WTC11 (cell line): ENCODE results near the gene TLNRD1. TPM values are rescaled to one million over a fixed set of nuclear protein-coding genes. Genes with fewer than 3 reads are reported as not detected.
A peak's percentile ranks its signal among the peaks of the same experiment; 100 is the strongest.

Experiments used
- ATAC-seq: fragments of 200-7000 bp; cut with Tn5 transposase; 2 replicates; pipeline ENCODE4 v1.10.0; 2021; ENCODE audit warnings: mild to moderate bottlenecking, moderate library complexity
- Bru-seq: library from RNA; stranded (reverse); fragments of 400-500 nt; gene quantifications from one replicate; lab custom pipeline; 2021; lab: Mats Ljungman, UMichigan
- CTCF ChIA-PET: fragments of 300-600 bp; sonication (Branson Sonifier 250); formaldehyde crosslinking; loops from one replicate; lab custom pipeline; 2021; ENCODE audit warnings: antibody characterized with exemption; lab: Charles Lee
- POLR2A ChIA-PET: fragments of 350-600 bp; sonication (Branson Sonifier 250); formaldehyde crosslinking; loops from one replicate; lab custom pipeline; 2021; ENCODE audit warnings: antibody characterized with exemption; lab: Charles Lee
- DNase-seq: peaks from one replicate; pipeline ENCODE4 v3.0.0; 2021; ENCODE audit warnings: low spot score
- H3K27ac Mint-ChIP-seq: 2 replicates; pipeline ENCODE4 v1.8.0; 2021; ENCODE audit warnings: mixed read lengths
- H3K27me3 Mint-ChIP-seq: 2 replicates; pipeline ENCODE4 v1.8.0; 2021; ENCODE audit warnings: low read depth, mild to moderate bottlenecking, moderate library complexity, mixed read lengths
- H3K36me3 Mint-ChIP-seq: 2 replicates; pipeline ENCODE4 v1.8.0; 2021; ENCODE audit warnings: mixed read lengths
- H3K4me1 Mint-ChIP-seq: 2 replicates; pipeline ENCODE4 v1.8.0; 2022; ENCODE audit warnings: mixed read lengths
- H3K4me3 Mint-ChIP-seq: 2 replicates; pipeline ENCODE4 v1.8.0; 2021; ENCODE audit warnings: mild to moderate bottlenecking, moderate library complexity, mixed read lengths
- H3K9me3 Mint-ChIP-seq: 2 replicates; pipeline ENCODE4 v1.8.0; 2021; ENCODE audit warnings: mixed read lengths
- ATF1 ChIP-seq: sonication (generic); formaldehyde crosslinking; IDR thresholded peaks from 2 replicates; pipeline ENCODE4 v1.8.1; 2023; ENCODE audit warnings: mild to moderate bottlenecking, moderate library complexity, missing genetic modification reagents
- ATF2 ChIP-seq: sonication (generic); formaldehyde crosslinking; IDR thresholded peaks from 2 replicates; pipeline ENCODE4 v1.8.1; 2022; ENCODE audit warnings: low read depth, missing genetic modification reagents, borderline replicate concordance
- ELF4 ChIP-seq: sonication (generic); formaldehyde crosslinking; IDR thresholded peaks from 2 replicates; pipeline ENCODE4 v1.8.1; 2022; ENCODE audit warnings: low read depth, mild to moderate bottlenecking, moderate library complexity, missing genetic modification reagents
- FOXP1 ChIP-seq: sonication (generic); formaldehyde crosslinking; IDR thresholded peaks from 2 replicates; pipeline ENCODE4 v1.8.0; 2022; ENCODE audit warnings: missing genetic modification reagents, mild to moderate bottlenecking, moderate library complexity, borderline replicate concordance
- FOXP4 ChIP-seq: sonication (generic); formaldehyde crosslinking; IDR thresholded peaks from 2 replicates; pipeline ENCODE4 v1.8.0; 2022; ENCODE audit warnings: mild to moderate bottlenecking, missing genetic modification reagents
- HMGA2 ChIP-seq: fragments of 250-450 bp; sonication (Bioruptor Pico); IDR thresholded peaks from 2 replicates; pipeline ENCODE4 v1.4.0; 2021; ENCODE audit warnings: mild to moderate bottlenecking, moderate library complexity
- JUN ChIP-seq: sonication (generic); formaldehyde crosslinking; IDR thresholded peaks from 2 replicates; pipeline ENCODE4 v1.8.0; 2023; ENCODE audit warnings: mild to moderate bottlenecking, missing genetic modification reagents
- KAT7 ChIP-seq: sonication (generic); formaldehyde crosslinking; IDR thresholded peaks from 2 replicates; pipeline ENCODE4 v1.8.1; 2023; ENCODE audit warnings: missing genetic modification reagents, mild to moderate bottlenecking, borderline replicate concordance
- MLX ChIP-seq: sonication (generic); formaldehyde crosslinking; IDR thresholded peaks from 2 replicates; pipeline ENCODE4 v1.8.1; 2023; ENCODE audit warnings: mild to moderate bottlenecking, missing genetic modification reagents, moderate library complexity
- MXD4 ChIP-seq: fragments of 250-450 bp; sonication (Bioruptor Pico); IDR thresholded peaks from 2 replicates; pipeline ENCODE4 v1.8.0; 2021; ENCODE audit warnings: mild to moderate bottlenecking, moderate library complexity, borderline replicate concordance
- MYBL2 ChIP-seq: sonication (generic); formaldehyde crosslinking; IDR thresholded peaks from 2 replicates; pipeline ENCODE4 v1.8.1; 2023; ENCODE audit warnings: mild to moderate bottlenecking, moderate library complexity, missing genetic modification reagents
- NR3C1 ChIP-seq: sonication (generic); formaldehyde crosslinking; conservative IDR thresholded peaks from 2 replicates; pipeline ENCODE4 v1.8.1; 2023; ENCODE audit warnings: low read depth, mild to moderate bottlenecking, missing genetic modification reagents
- PRDM15 ChIP-seq: sonication (generic); formaldehyde crosslinking; IDR thresholded peaks from 2 replicates; pipeline ENCODE4 v1.8.0; 2022; ENCODE audit warnings: missing genetic modification reagents
- PREB ChIP-seq: sonication (generic); formaldehyde crosslinking; IDR thresholded peaks from 2 replicates; pipeline ENCODE4 v1.8.1; 2022; ENCODE audit warnings: mild to moderate bottlenecking, missing genetic modification reagents, moderate library complexity, borderline replicate concordance
- RORB ChIP-seq: fragments of 250-450 bp; sonication (Bioruptor Pico); IDR thresholded peaks from 2 replicates; pipeline ENCODE4 v1.9.0; 2021; ENCODE audit warnings: mild to moderate bottlenecking
- SMAD4 ChIP-seq: sonication (generic); formaldehyde crosslinking; IDR thresholded peaks from 2 replicates; pipeline ENCODE4 v1.8.0; 2022; ENCODE audit warnings: mild to moderate bottlenecking, missing genetic modification reagents
- TEAD1 ChIP-seq: sonication (generic); formaldehyde crosslinking; IDR thresholded peaks from 2 replicates; pipeline ENCODE4 v1.8.0; 2022; ENCODE audit warnings: mild to moderate bottlenecking, missing genetic modification reagents
- USF2 ChIP-seq: sonication (generic); formaldehyde crosslinking; IDR thresholded peaks from 2 replicates; pipeline ENCODE4 v1.8.1; 2023; ENCODE audit warnings: mild to moderate bottlenecking, missing genetic modification reagents, moderate library complexity
- ZBTB21 ChIP-seq: sonication (generic); formaldehyde crosslinking; IDR thresholded peaks from 2 replicates; pipeline ENCODE4 v1.8.1; 2023; ENCODE audit warnings: mild to moderate bottlenecking, missing genetic modification reagents, borderline replicate concordance
- ZBTB43 ChIP-seq: sonication (generic); formaldehyde crosslinking; IDR thresholded peaks from 2 replicates; pipeline ENCODE4 v1.8.1; 2023; ENCODE audit warnings: mild to moderate bottlenecking, missing genetic modification reagents
- ZNF219 ChIP-seq: sonication (generic); formaldehyde crosslinking; IDR thresholded peaks from 2 replicates; pipeline ENCODE4 v1.8.0; 2023; ENCODE audit warnings: missing genetic modification reagents, mild to moderate bottlenecking, borderline replicate concordance
- ZNF512 ChIP-seq: sonication (generic); formaldehyde crosslinking; IDR thresholded peaks from 2 replicates; pipeline ENCODE4 v1.8.1; 2022; ENCODE audit warnings: missing genetic modification reagents, borderline replicate concordance
- ZNF671 ChIP-seq: fragments of 250-450 bp; sonication (Bioruptor Pico); IDR thresholded peaks from 2 replicates; pipeline ENCODE4 v1.8.0; 2021; ENCODE audit warnings: mild to moderate bottlenecking
- long read RNA-seq, 3 experiments: library from RNA in 1 of 3; library from capped mRNA in 1 of 3; library from polyadenylated mRNA in 1 of 3; unstranded in 2 of 3; stranded (forward) in 1 of 3; transcript quantifications; one replicate each; pipeline ENCODE4 v2.0.0, GENCODE V29; 2021
- total RNA-seq: library from RNA; stranded (reverse); gene quantifications from 3 replicates; pipeline ENCODE4 v1.2.3, GENCODE V29; 2021

TLNRD1 gene
- 21.4 to 26.7 TPM (median 22.3 TPM) in 3 replicates for total RNA-seq
- Bru-seq, nascent RNA = percentile 73 among the genes with signal in this experiment
- long read RNA-seq, experiment 1, full-length matches to known transcripts = 177 of 177 reads
- long read RNA-seq, experiment 1, partial matches to known transcripts = 0 of 177 reads
- long read RNA-seq, experiment 1, other reads (novel, unspliced or antisense) = 0 of 177 reads
- long read RNA-seq, experiment 2, full-length matches to known transcripts = 58 of 59 reads
- long read RNA-seq, experiment 2, partial matches to known transcripts = 0 of 59 reads
- long read RNA-seq, experiment 2, other reads (novel, unspliced or antisense) = 1 of 59 reads
- long read RNA-seq, experiment 3, full-length matches to known transcripts = 1 of 1 reads
- long read RNA-seq, experiment 3, partial matches to known transcripts = 0 of 1 reads
- long read RNA-seq, experiment 3, other reads (novel, unspliced or antisense) = 0 of 1 reads

GRCh38 chr15:81000624-81001151 lies at the start of gene TLNRD1:
Gene TLNRD1 (plus strand): TSS chr15:81000923. CDS start chr15:81002272, 1,349 bp downstream.
- Mint-ChIP-seq H3K4me1 (peaks cover 13% of the 10 kb centered on the region), H3K4me3 (peak within 1 kb of the TSS; percentile 93), H3K27ac (peak within 1 kb of the TSS; percentile 86), H3K9me3 (no peaks in the 10 kb centered on the region), H3K36me3 (peaks cover 4% of the 10 kb centered on the region; the same call in 1 of the 2 replicates), H3K27me3 (peaks cover 10% of the 10 kb centered on the region)
- DNase-seq (peak; percentile 85), ATAC-seq (peak; percentile 47)
- ChIA-PET POLR2A (interaction anchor here (0.6 to 1.4 kb wide), 6 partner anchors 9 to 305 kb away, joined by 3 to 7 read pairs (median 4); no protein-coding TSS in a partner anchor), CTCF (interaction anchor here (0.6 to 3.1 kb wide), 7 partner anchors 9 to 275 kb away, joined by 3 to 37 read pairs (median 4); no protein-coding TSS in a partner anchor)
- TF ChIP-seq ATF2 (CRISPR knock-in tag) = no peak
- TF ChIP-seq MYBL2 (CRISPR knock-in tag) = 0 out of 2 replicates have a peak, but pooled peaks have one; percentile 61
- no peak for TF ChIP-seq PRDM15 (CRISPR knock-in tag)
- no peak for TF ChIP-seq ZBTB21 (CRISPR knock-in tag)
- no peak for TF ChIP-seq MLX
- TF ChIP-seq FOXP1 (CRISPR knock-in tag) = peak; percentile 67
- TF ChIP-seq SMAD4 (CRISPR knock-in tag) = no peak
- TF ChIP-seq ZBTB43 (CRISPR knock-in tag) = no peak
- TF ChIP-seq HMGA2 = no peak
- no peak for TF ChIP-seq RORB (CRISPR knock-in tag)
- no peak for TF ChIP-seq ATF1 (CRISPR knock-in tag)
- TF ChIP-seq MXD4 (CRISPR knock-in tag) = no peak
- TF ChIP-seq ZNF671 (CRISPR knock-in tag) = no peak
- no peak for TF ChIP-seq NR3C1 (CRISPR knock-in tag)
- no peak; the same call in 1 of the 2 replicates for TF ChIP-seq ZNF219 (CRISPR knock-in tag)
- TF ChIP-seq TEAD1 = no peak
- no peak for TF ChIP-seq JUN (CRISPR knock-in tag)
- TF ChIP-seq USF2 (CRISPR knock-in tag) = no peak
- no peak for TF ChIP-seq ELF4 (CRISPR knock-in tag)
- peak; percentile 96; the same call in 1 of the 2 replicates for TF ChIP-seq KAT7 (CRISPR knock-in tag)
- no peak for TF ChIP-seq PREB (CRISPR knock-in tag)
- TF ChIP-seq ZNF512 = no peak
- peak; percentile 76 for TF ChIP-seq FOXP4 (CRISPR knock-in tag)
